AG04449 (cell line): Measurements from ENCODE around the gene MID1.

ENCODE experiments used
- CTCF ChIA-PET: fragments of 350-600 bp; formaldehyde crosslinking; extraction: SDS; loops from one replicate; lab custom pipeline; 2021; ENCODE audit warnings: antibody characterized with exemption; lab: Yijun Ruan, JAX
- POLR2A ChIA-PET: fragments of 400-600, 350-600 bp; formaldehyde crosslinking; extraction: SDS; loops from one replicate; lab custom pipeline; 2020; ENCODE audit warnings: antibody characterized with exemption, inconsistent platforms; lab: Yijun Ruan, JAX
- DNase-seq: peaks from one replicate; pipeline ENCODE4 v3.0.0-alpha.2; 2010; ENCODE audit warnings: low read depth, low spot score
- H3K4me3 ChIP-seq: 2 replicates; pipeline ENCODE4 v1.5.1; 2011; ENCODE audit warnings: low read depth, mild to moderate bottlenecking, control low read depth, low read length
- TF ChIP-seq, protein P1 (sequence below): IDR thresholded peaks from one replicate; pipeline ENCODE4 v1.5.1; 2011; ENCODE audit warnings: mild to moderate bottlenecking, moderate library complexity, low read length, control low read depth, inconsistent platforms; ENCODE audit not compliant: insufficient read depth; ENCODE audit errors: missing control alignments

Gene MID1

GRCh38 chrX:10531927-10532326 lies 88.5 kb downstream of the MID1 start:
- TF ChIP-seq, protein P1, sequence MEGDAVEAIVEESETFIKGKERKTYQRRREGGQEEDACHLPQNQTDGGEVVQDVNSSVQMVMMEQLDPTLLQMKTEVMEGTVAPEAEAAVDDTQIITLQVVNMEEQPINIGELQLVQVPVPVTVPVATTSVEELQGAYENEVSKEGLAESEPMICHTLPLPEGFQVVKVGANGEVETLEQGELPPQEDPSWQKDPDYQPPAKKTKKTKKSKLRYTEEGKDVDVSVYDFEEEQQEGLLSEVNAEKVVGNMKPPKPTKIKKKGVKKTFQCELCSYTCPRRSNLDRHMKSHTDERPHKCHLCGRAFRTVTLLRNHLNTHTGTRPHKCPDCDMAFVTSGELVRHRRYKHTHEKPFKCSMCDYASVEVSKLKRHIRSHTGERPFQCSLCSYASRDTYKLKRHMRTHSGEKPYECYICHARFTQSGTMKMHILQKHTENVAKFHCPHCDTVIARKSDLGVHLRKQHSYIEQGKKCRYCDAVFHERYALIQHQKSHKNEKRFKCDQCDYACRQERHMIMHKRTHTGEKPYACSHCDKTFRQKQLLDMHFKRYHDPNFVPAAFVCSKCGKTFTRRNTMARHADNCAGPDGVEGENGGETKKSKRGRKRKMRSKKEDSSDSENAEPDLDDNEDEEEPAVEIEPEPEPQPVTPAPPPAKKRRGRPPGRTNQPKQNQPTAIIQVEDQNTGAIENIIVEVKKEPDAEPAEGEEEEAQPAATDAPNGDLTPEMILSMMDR, result no peak
- no peak overlapping the region for H3K4me3 ChIP-seq
- POLR2A ChIA-PET, result no interaction called here
- no peak for DNase-seq
- CTCF ChIA-PET, result no interaction called here

DNA sequence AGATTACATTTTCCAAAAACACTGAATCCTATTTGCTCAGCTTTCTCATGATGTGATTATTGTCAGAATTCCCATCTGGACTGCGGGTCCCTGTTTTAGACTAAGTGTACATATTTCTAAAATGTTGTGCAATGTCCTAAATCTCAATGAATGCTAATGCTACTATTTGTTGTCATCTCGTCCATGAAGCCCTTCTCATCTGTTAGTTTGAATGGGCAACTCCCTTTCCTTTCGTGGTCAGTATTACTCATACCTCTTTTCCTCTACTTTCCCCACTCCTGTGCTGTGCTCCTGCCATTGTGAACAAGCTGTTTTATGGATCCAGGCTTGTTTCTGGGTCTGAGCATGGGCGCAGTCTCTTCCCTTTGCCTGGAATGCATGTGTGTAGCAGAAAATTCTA lies 91.0 kb downstream of the MID1 start:
- ChIA-PET CTCF (no interaction called here), POLR2A (no interaction called here)
- no peak overlapping the region for H3K4me3 ChIP-seq
- TF ChIP-seq, protein P1, result no peak
- DNase-seq, result no peak

GRCh38 chrX:10526451-10526850 lies 93.9 kb downstream of the MID1 start:
- POLR2A ChIA-PET, result no interaction called here
- CTCF ChIA-PET, result no interaction called here
- no peak overlapping the region for H3K4me3 ChIP-seq

GRCh38 chrX:10525381-10526120 lies 94.8 kb downstream of the MID1 start:
- TF ChIP-seq, protein P1, result no peak
- no peak for DNase-seq
- ChIA-PET CTCF (no interaction called here), POLR2A (no interaction called here)
- H3K4me3 ChIP-seq, result no peak overlapping the region

More at GRCh38 chrX:10526451-10526850, 93.9 kb downstream of the MID1 start:
- TF ChIP-seq, protein P1, result no peak
- DNase-seq, result no peak

- ChIA-PET CTCF (no interaction called here), POLR2A (no interaction called here)
- no peak overlapping the region for H3K4me3 ChIP-seq
- no peak for DNase-seq
- TF ChIP-seq, protein P1, result no peak
Observed at GRCh38 chrX:10524578-10524977, 95.8 kb downstream of the MID1 start.

DNA sequence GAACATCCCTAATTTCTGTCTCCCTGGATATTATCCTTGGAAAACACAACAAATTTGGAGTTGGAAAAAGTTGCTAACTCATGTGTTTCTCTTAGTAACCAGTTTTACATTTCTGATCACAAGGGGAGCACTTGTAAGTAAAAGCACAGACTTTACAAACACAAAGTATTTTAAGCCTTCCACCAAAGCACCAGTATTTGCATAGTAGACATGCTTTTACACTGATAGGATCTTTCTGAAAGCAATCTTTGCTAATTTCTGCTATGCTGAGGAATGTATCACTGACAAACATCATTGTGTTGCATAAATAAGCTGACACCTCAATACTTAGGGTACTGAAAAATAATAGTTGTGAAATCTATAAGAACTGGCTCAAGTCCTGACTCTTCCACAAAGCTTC lies 100.6 kb downstream of the MID1 start:
- no peak for DNase-seq
- ChIA-PET CTCF (interaction anchor here (1.2 kb wide), 1 partner anchor 11 kb away, joined by 3 read pairs; no protein-coding TSS in a partner anchor), POLR2A (no interaction called here)
- TF ChIP-seq, protein P1, result no peak
- no peak overlapping the region for H3K4me3 ChIP-seq
